CD4-positive, alpha-beta T cell treated with Interferon gamma for 1 hour (primary cell): Measurements from ENCODE around the gene CXCL9.
"Not testable (repeated sequence)": the region's sequence is repeated elsewhere in the genome, so short reads cannot be mapped to it uniquely, and the experiment has no call there.

ENCODE experiments used
- DNase-seq: peaks from one replicate; pipeline ENCODE4 v3.0.0-alpha.2; 2020

CXCL9 gene

GRCh38 chr4:76011700-76012387 is 4.5 kb upstream of the CXCL9 start:
- DNase-seq, result no peak

GRCh38 chr4:76011018-76011670 is 3.8 kb upstream of the CXCL9 start:
- no peak for DNase-seq

GRCh38 chr4:76010576-76010975 is 3.3 kb upstream of the CXCL9 start:
- DNase-seq, result no peak

GRCh38 chr4:76009311-76009710 is 2.0 kb upstream of the CXCL9 start:
- no peak for DNase-seq

GRCh38 chr4:76003620-76004019 is 3.7 kb downstream of the CXCL9 start:
- DNase-seq, result no peak

- DNase-seq, result no peak
These were observed 4.3 kb downstream of the CXCL9 start for GRCh38 chr4:76003035-76003434.

GRCh38 chr4:76002176-76002575 is 5.1 kb downstream of the CXCL9 start:
- no peak for DNase-seq

GRCh38 chr4:76001700-76002099 is 5.6 kb downstream of the CXCL9 start:
- no peak for DNase-seq

- DNase-seq, result no peak
These were observed 7.0 kb downstream of the CXCL9 start for GRCh38 chr4:76000279-76000678.

- DNase-seq, result not testable (repeated sequence)
These were observed 8.7 kb downstream of the CXCL9 start for GRCh38 chr4:75998525-75999147.

- DNase-seq, result no peak
These were observed 9.4 kb downstream of the CXCL9 start for GRCh38 chr4:75997946-75998345.

GRCh38 chr4:75997081-75997480 is 10.2 kb downstream of the CXCL9 start:
- DNase-seq, result no peak

GRCh38 chr4:75995727-75996126 is 11.6 kb downstream of the CXCL9 start:
- no peak for DNase-seq

- DNase-seq, result no peak
These were observed 14.8 kb downstream of the CXCL9 start for GRCh38 chr4:75992462-75992861.

GRCh38 chr4:75989846-75990528 is 17.3 kb downstream of the CXCL9 start:
- DNase-seq, result no peak

- DNase-seq, result no peak
These were observed 22.2 kb downstream of the CXCL9 start for GRCh38 chr4:75985116-75985515.

GRCh38 chr4:75980576-75980975 is 26.7 kb downstream of the CXCL9 start:
- no peak for DNase-seq

GRCh38 chr4:75976177-75976576 is 31.1 kb downstream of the CXCL9 start:
- no peak for DNase-seq

GRCh38 chr4:75973766-75974165 is 33.5 kb downstream of the CXCL9 start:
- no peak for DNase-seq

GRCh38 chr4:75968084-75968483 is 39.2 kb downstream of the CXCL9 start:
- no peak for DNase-seq

- DNase-seq, result no peak
These were observed 43.8 kb downstream of the CXCL9 start for GRCh38 chr4:75963558-75963957.

- not testable (repeated sequence) for DNase-seq
These were observed 45.2 kb downstream of the CXCL9 start for GRCh38 chr4:75962072-75962471.

GRCh38 chr4:75958546-75958945 is 48.8 kb downstream of the CXCL9 start:
- not testable (repeated sequence) for DNase-seq

GRCh38 chr4:75954811-75955210 is 52.5 kb downstream of the CXCL9 start:
- not testable (repeated sequence) for DNase-seq
